K562 (cell line): ENCODE measurements around the gene ARFGAP3. TPM values are rescaled to one million over a fixed set of nuclear protein-coding genes. Genes with fewer than 3 reads are reported as not detected.

ENCODE experiments used
- ATAC-seq: fragments of 200-7000 bp; cut with Tn5 transposase; 3 replicates; pipeline ENCODE4 v1.9.1; 2020; ENCODE audit warnings: moderate library complexity
- BruUV-seq: library from RNA; stranded (reverse); fragments of 400-500 nt; replicated peaks from 2 replicates; lab custom pipeline; 2021; lab: Mats Ljungman, UMichigan
- CTCF ChIA-PET: fragments of 300-600 bp; formaldehyde crosslinking; extraction: SDS; loops from one replicate; lab custom pipeline; 2021; ENCODE audit warnings: low intra/inter-chr PET ratio; lab: Yijun Ruan, JAX
- POLR2A ChIA-PET: fragments of 300-600, 350-650 bp; sonication (Branson Sonifier 250); formaldehyde crosslinking; extraction: SDS; loops from one replicate; lab custom pipeline; 2021; ENCODE audit warnings: antibody characterized with exemption, inconsistent platforms; lab: Yijun Ruan, JAX
- DNase-seq, 4 experiments: peaks; one replicate each; pipeline versions ENCODE4 v3.0.0 to v3.0.0-alpha.2; 2011 to 2018; ENCODE audit warnings: low spot score in 3 of 4, mixed read lengths in 3 of 4; ENCODE audit errors: extremely low read depth in 1 of 4
- FAIRE-seq: peaks from 2 replicates; lab custom pipeline; 2011; peaks lifted over from hg19 to GRCh38; lab: Jason Lieb, UNC
- H2AFZ ChIP-seq: 2 replicates; pipeline ENCODE4 v1.6.0; 2011; ENCODE audit warnings: low read depth, low read length, control low read depth, inconsistent platforms
- H3K27ac ChIP-seq: fragments of 200-600 bp; 3 replicates; pipeline ENCODE4 v1.8.0; 2011; ENCODE audit warnings: low read depth, mild to moderate bottlenecking, control low read depth, inconsistent platforms, low read length, moderate library complexity, mixed read lengths; ENCODE audit errors: extremely low read depth
- H3K27me3 ChIP-seq, 2 experiments: fragments of 300-600 bp in 1 of 2; 2 replicates in 1 of 2; 3 replicates in 1 of 2; pipeline versions ENCODE4 v1.6.0 to v1.8.0; 2011; ENCODE audit warnings: inconsistent platforms in 2 of 2, low read length in 2 of 2, mild to moderate bottlenecking in 1 of 2, mixed read lengths in 1 of 2, moderate library complexity in 1 of 2; ENCODE audit not compliant: control insufficient read depth in 2 of 2, insufficient read depth in 2 of 2
- H3K36me3 ChIP-seq: fragments of 300-600 bp; 3 replicates; pipeline ENCODE4 v1.8.0; 2011; ENCODE audit warnings: mild to moderate bottlenecking, low read length, inconsistent platforms; ENCODE audit not compliant: control insufficient read depth, insufficient read depth
- H3K4me1 ChIP-seq, 2 experiments: fragments of 200-600 bp in 1 of 2; replicated peaks in 1 of 2; 2 replicates in 1 of 2; 3 replicates in 1 of 2; pipeline versions ENCODE4 v1.5.1 to v1.8.0; 2011; ENCODE audit warnings: inconsistent platforms in 2 of 2, low read length in 2 of 2, mild to moderate bottlenecking in 1 of 2, mixed read lengths in 1 of 2, moderate library complexity in 1 of 2; ENCODE audit not compliant: control insufficient read depth in 2 of 2, insufficient read depth in 2 of 2
- H3K4me2 ChIP-seq: 2 replicates; pipeline ENCODE4 v1.6.1; 2011; ENCODE audit warnings: low read length, control low read depth, inconsistent platforms, mixed read lengths; ENCODE audit not compliant: insufficient read depth
- H3K4me3 ChIP-seq: fragments of 200-600 bp; sonication (generic), shearing (Covaris generic); 2 replicates; pipeline ENCODE4 v1.5.1; 2016; ENCODE audit warnings: control low read depth, inconsistent platforms
- H3K79me2 ChIP-seq: fragments of 200-600 bp; 3 replicates; pipeline ENCODE4 v1.8.0; 2011; ENCODE audit warnings: low read length, inconsistent platforms; ENCODE audit not compliant: control insufficient read depth, insufficient read depth
- H3K9ac ChIP-seq, 2 experiments: 2 replicates each; pipeline versions ENCODE4 v1.6.0 to v1.6.1; 2011; ENCODE audit warnings: low read depth in 2 of 2, low read length in 2 of 2, control low read depth in 1 of 2, inconsistent platforms in 1 of 2, mild to moderate bottlenecking in 1 of 2, mixed read lengths in 1 of 2; ENCODE audit not compliant: insufficient read depth in 1 of 2
- H3K9me1 ChIP-seq: one replicate; pipeline ENCODE4 v1.6.0; 2011; ENCODE audit warnings: inconsistent platforms, mild to moderate bottlenecking, low read length, moderate library complexity; ENCODE audit not compliant: control insufficient read depth, insufficient read depth
- H3K9me3 ChIP-seq: replicated peaks from 2 replicates; pipeline ENCODE4 v1.5.1; 2011; ENCODE audit warnings: low read depth, low read length, inconsistent platforms; ENCODE audit not compliant: control insufficient read depth, insufficient read depth
- H4K20me1 ChIP-seq: replicated peaks from 2 replicates; pipeline ENCODE4 v1.6.1; 2011; ENCODE audit warnings: low read length, inconsistent platforms, mixed read lengths; ENCODE audit not compliant: control insufficient read depth, insufficient read depth
- BRCA1 ChIP-seq, 2 experiments: fragments of 450-650 bp in 1 of 2; sonication (generic) in 1 of 2; formaldehyde crosslinking in 1 of 2; IDR thresholded peaks; 2 replicates each; pipeline versions ENCODE4 v1.5.0 to v1.6.1; 2017 to 2020; ENCODE audit warnings: mild to moderate bottlenecking in 1 of 2, missing genetic modification reagents in 1 of 2
- BRD9 ChIP-seq: fragments of 450-650 bp; IDR thresholded peaks from 2 replicates; pipeline ENCODE4 v1.6.1; 2018; ENCODE audit warnings: low read depth; ENCODE audit not compliant: partially characterized antibody
- CBX1 ChIP-seq: sonication (generic); IDR thresholded peaks from 2 replicates; pipeline ENCODE4 v1.6.1; 2016; ENCODE audit warnings: antibody characterized with exemption, low read depth, mild to moderate bottlenecking
- RBM17 ChIP-seq: fragments of 200-400 bp; formaldehyde crosslinking; IDR thresholded peaks from 2 replicates; pipeline ENCODE4 v1.6.1; 2017; ENCODE audit warnings: low read depth, mild to moderate bottlenecking, low read length, borderline replicate concordance
- SP2 ChIP-seq: IDR thresholded peaks from 2 replicates; pipeline ENCODE4 v1.6.1; 2011; ENCODE audit warnings: mild to moderate bottlenecking, low read depth, low read length, moderate library complexity; ENCODE audit not compliant: poor library complexity, severe bottlenecking; ENCODE audit errors: extremely low read depth
- TCFL5 ChIP-seq: fragments of 250-450 bp; sonication (Bioruptor Pico); conservative IDR thresholded peaks from 2 replicates; pipeline ENCODE4 v1.6.1; 2021; ENCODE audit warnings: mild to moderate bottlenecking, moderate library complexity, matching md5 sums
- ZNF511 ChIP-seq: sonication (generic); formaldehyde crosslinking; IDR thresholded peaks from 2 replicates; pipeline ENCODE4 v1.8.0; 2022; ENCODE audit warnings: mild to moderate bottlenecking, missing genetic modification reagents
- ZNF518B ChIP-seq: fragments of 250-450 bp; sonication (Bioruptor Pico); IDR thresholded peaks from 2 replicates; pipeline ENCODE4 v1.5.0; 2021; ENCODE audit warnings: mild to moderate bottlenecking, moderate library complexity
- ZNF609 ChIP-seq: sonication (generic); formaldehyde crosslinking; IDR thresholded peaks from 2 replicates; pipeline ENCODE4 v1.8.1; 2023; ENCODE audit warnings: missing genetic modification reagents, mild to moderate bottlenecking, borderline replicate concordance
- WGBS: fragments of 100-300 bp; shearing (Covaris generic); methylation state at CpG from one replicate; pipeline ENCODE4 v1.1.6; 2016; ENCODE audit warnings: low coverage, mixed read lengths; ENCODE audit not compliant: insufficient coverage; ENCODE audit errors: missing lambda C conversion rate; 5-methylcytosine and 5-hydroxymethylcytosine counted together
- in situ Hi-C: fragments of 300-500 bp; cut with MboI; formaldehyde crosslinking; loops from 4 replicates; pipeline ENCODE4 v1.15.0; 2018; ENCODE audit warnings: inconsistent platforms, mixed read lengths
- intact Hi-C: fragments of 100-400 bp; cut with micrococcal nuclease; formaldehyde crosslinking; loops from 2 replicates; pipeline ENCODE4 v1.14.2; 2022
- polyA plus RNA-seq, 8 experiments: library from polyadenylated mRNA; depleted of rRNA in 4 of 8; stranded (reverse) in 5 of 8; unstranded in 3 of 8; fragments of >200 nt; fragmentation: Nextera tagmentation in 2 of 8; fragmentation: Illumina TruSeq in 1 of 8; extraction: Ambion mirVana in 2 of 8; extraction: Trizol in 1 of 8; gene quantifications; 2 replicates each; pipeline versions ENCODE4 v1.2.1 to v1.2.3, GENCODE V29; 2011 to 2014; ENCODE audit warnings: inconsistent platforms in 1 of 8, missing spikeins in 1 of 8
- total RNA-seq, 7 experiments: library from RNA; depleted of rRNA in 6 of 7; stranded (reverse); fragments of >200 nt in 6 of 7; fragmentation: Illumina TruSeq in 2 of 7; extraction: Trizol in 2 of 7; gene quantifications; 2 replicates each; pipeline versions ENCODE4 v1.2.1 to v1.2.3, GENCODE V29; 2011 to 2021; ENCODE audit warnings: low replicate concordance in 1 of 7

Gene ARFGAP3
- total and polyA plus RNA-seq, 9 of the 15 experiments (the other 6 are each of a cell fraction or from before 2014, with no cell fraction given) = 14.2 to 31.9 (median 22.7) TPM

GRCh38 chr22:42848941-42849550 is 8.0 kb downstream of the ARFGAP3 start:
- DNase-seq = no peak
- Histone ChIP-seq H2AFZ (no peak overlapping the region), H3K4me2 (no peak overlapping the region), H3K4me1 (no peaks in the 10 kb centered on the region; a peak in 1 of 5 replicates), H3K9me1 (no peaks in the 10 kb centered on the region), H3K27ac (no peak overlapping the region), H3K4me3 (no peak overlapping the region), H3K27me3 (no peaks in the 10 kb centered on the region), H3K9ac (peak overlapping the region in 1 of 2 experiments; percentile 21; a peak in 1 of 4 replicates), H3K79me2 (peaks cover 11% of the 10 kb centered on the region; the same call in 2 of the 3 replicates), H3K36me3 (no peaks in the 10 kb centered on the region), H4K20me1 (0 out of 2 replicates have a peak, but pooled peaks cover 2% of the 10 kb centered on the region), H3K9me3 (no peaks in the 10 kb centered on the region)
- in situ Hi-C loops = no loop called here
- ChIA-PET CTCF (no interaction called here), POLR2A (interaction anchor here (0.6 kb wide), 1 partner anchor 97 kb away, joined by 3 read pairs; no protein-coding TSS in a partner anchor)
- FAIRE-seq = no peak
- no peak for TF ChIP-seq ZNF511 (CRISPR knock-in tag)
- TF ChIP-seq TCFL5 (CRISPR knock-in tag) = no peak
- TF ChIP-seq ZNF609 (CRISPR knock-in tag) = no peak
- no peak for TF ChIP-seq BRD9
- TF ChIP-seq RBM17 = no peak
- no peak for TF ChIP-seq BRCA1 (IDR thresholded peaks at IDR 0.05)
- TF ChIP-seq BRCA1 (CRISPR knock-in tag; IDR thresholded peaks at IDR 0.05) = no peak
- TF ChIP-seq ZNF518B (CRISPR knock-in tag) = no peak
- no peak for TF ChIP-seq SP2
- no peak for TF ChIP-seq CBX1
- 71% methylated on average over 3 of the region's 5 CpGs for WGBS
- no peak for ATAC-seq
- intact Hi-C loops = no loop called here
- BruUV-seq = no TSS peak
